ENCODE results near the gene ARHGDIB.

The ARHGDIB gene

GRCh38 chr12:14961466-14962152 lies at the start of gene ARHGDIB:
TSS of gene ARHGDIB (minus strand) at chr12:14961601. CDS start at chr12:14950712, 10,889 bp downstream.
- peak; percentile 56 for DNase-seq (ENCODE audit: low read depth)

- DNase-seq (ENCODE audit: low read depth): no peak
Measured at GRCh38 chr12:15011162-15011561, 49.8 kb upstream of the ARHGDIB start.

- no peak for DNase-seq (ENCODE audit: low read depth)
Measured at GRCh38 chr12:15007551-15007950, 46.1 kb upstream of the ARHGDIB start.

GRCh38 chr12:15005064-15005463 lies 43.7 kb upstream of the ARHGDIB start:
- no peak for DNase-seq (ENCODE audit: low read depth)

GRCh38 chr12:15004421-15004820 lies 43.0 kb upstream of the ARHGDIB start:
- DNase-seq (ENCODE audit: low read depth): no peak

- DNase-seq (ENCODE audit: low read depth): no peak
Measured at GRCh38 chr12:15001733-15002382, 40.5 kb upstream of the ARHGDIB start.

- DNase-seq (ENCODE audit: low read depth): no peak
Measured at GRCh38 chr12:15000575-15000974, 39.2 kb upstream of the ARHGDIB start.

- DNase-seq (ENCODE audit: low read depth): no peak
Measured at GRCh38 chr12:14999695-15000365, 38.4 kb upstream of the ARHGDIB start.

GRCh38 chr12:14999021-14999694 lies 37.8 kb upstream of the ARHGDIB start:
- DNase-seq (ENCODE audit: low read depth): no peak

GRCh38 chr12:14997998-14998397 lies 36.6 kb upstream of the ARHGDIB start:
- no peak for DNase-seq (ENCODE audit: low read depth)

- DNase-seq (ENCODE audit: low read depth): no peak
Measured at GRCh38 chr12:14995583-14996425, 34.4 kb upstream of the ARHGDIB start.

GRCh38 chr12:14994610-14995009 lies 33.2 kb upstream of the ARHGDIB start:
- no peak for DNase-seq (ENCODE audit: low read depth)

GRCh38 chr12:14993537-14994266 lies 32.3 kb upstream of the ARHGDIB start:
- DNase-seq (ENCODE audit: low read depth): no peak

GRCh38 chr12:14993117-14993516 lies 31.7 kb upstream of the ARHGDIB start:
- DNase-seq (ENCODE audit: low read depth): no peak

- no peak for DNase-seq (ENCODE audit: low read depth)
Measured at GRCh38 chr12:14992673-14993072, 31.3 kb upstream of the ARHGDIB start.

- DNase-seq (ENCODE audit: low read depth): no peak
Measured at GRCh38 chr12:14991069-14991468, 29.7 kb upstream of the ARHGDIB start.

- no peak for DNase-seq (ENCODE audit: low read depth)
Measured at GRCh38 chr12:14989790-14990189, 28.4 kb upstream of the ARHGDIB start.

- DNase-seq (ENCODE audit: low read depth): no peak
Measured at GRCh38 chr12:14988035-14988434, 26.6 kb upstream of the ARHGDIB start.

GRCh38 chr12:14986449-14986848 lies 25.0 kb upstream of the ARHGDIB start:
- no peak for DNase-seq (ENCODE audit: low read depth)

- no peak for DNase-seq (ENCODE audit: low read depth)
Measured at GRCh38 chr12:14984766-14985285, 23.4 kb upstream of the ARHGDIB start.

GRCh38 chr12:14984036-14984435 lies 22.6 kb upstream of the ARHGDIB start:
- no peak for DNase-seq (ENCODE audit: low read depth)
